ENCODE results near the gene TXNRD1.

- TF ChIP-seq EZH2 (IDR thresholded peaks at IDR 0.05; ENCODE audit: insufficient read depth, low read length) (no peak), CTCF (IDR thresholded peaks at IDR 0.05; ENCODE audit: insufficient read depth, low read depth, low read length) (no peak)
Observed at GRCh38 chr12:104303538-104304151, 88.1 kb downstream of the TXNRD1 start, which contains the start of gene EID3.

Data from astrocyte (in vitro differentiated cells and primary cell).